Heart left ventricle (tissue), 13 donors: ENCODE data around the gene BUB1.

ENCODE experiments used
- POLR2A ChIP-seq, 2 donors: fragments of 450-650 bp; IDR thresholded peaks; one replicate each; pipeline ENCODE4 v1.6.1; 2017; ENCODE audit warnings: antibody characterized with exemption in 2 of 2, mild to moderate bottlenecking in 2 of 2, moderate library complexity in 2 of 2
- TF ChIP-seq, protein P1 (sequence below), 12 donors: fragments of 200-600 bp; sonication (generic) in 4 of 12; IDR thresholded peaks; one replicate each; pipeline versions ENCODE4 v1.5.0 to v1.8.0; 2018 to 2022; ENCODE audit warnings: antibody characterized with exemption in 12 of 12, mild to moderate bottlenecking in 5 of 12
- donor health status: ischemic (EF 13 %, LVEDD 7.1; RV severe dilation, severe dysfunction).
- donor health status: DM: no; HTN: yes; CAD: no.
- donor health status: DM: no; HTN: no; CAD: no.
- donor health status: ischemic (EF 25% LVEDD 6.9; RV normal size, moderate dysfunction).
- donor health status: ischemic (EF 25% LVEDD 5.7; RV mildly dilated, moderate dysfunction).
- donor health status: ischemic (EF 35%, LVEDD 5.7; RV mildly dilated, moderate dysfunction).
- donor health status: nonischemic (EF 11% LVEDD 7.7; RV severe dilation, severe dysfunction).
- donor health status: DM: yes; HTN: yes; CAD: no.
- donor health status: PGD.
- donor health status: ischemic (EF 29% LVEDD 5.4; RV normal size, mild dysfunction).
- donor health status: nonischemic (EF 23%, LVEDD 6.1; RV moderate dilation, normal function).

DNA sequence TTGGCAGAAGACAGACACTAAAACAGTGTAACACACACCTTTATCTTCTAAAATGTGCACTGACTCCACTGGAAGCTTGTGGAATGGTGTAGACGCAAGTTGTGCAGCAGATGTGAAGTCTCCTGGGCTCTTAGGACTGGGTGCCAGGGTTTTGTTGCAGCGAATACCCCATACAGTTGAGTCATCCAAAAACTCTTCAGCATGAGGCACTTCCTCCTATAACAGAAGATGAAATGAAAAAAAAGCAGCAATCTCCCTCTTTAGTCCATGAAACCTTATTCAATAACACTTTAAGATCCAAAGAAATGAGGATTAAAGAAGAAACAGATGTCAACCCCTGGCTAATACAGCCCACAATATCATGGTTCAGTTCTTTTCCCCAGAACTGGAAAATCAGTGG lies 22.2 kb downstream of the BUB1 start:
- TF ChIP-seq POLR2A (IDR thresholded peaks at IDR 0.05), result no peak
- TF ChIP-seq, protein P1, sequence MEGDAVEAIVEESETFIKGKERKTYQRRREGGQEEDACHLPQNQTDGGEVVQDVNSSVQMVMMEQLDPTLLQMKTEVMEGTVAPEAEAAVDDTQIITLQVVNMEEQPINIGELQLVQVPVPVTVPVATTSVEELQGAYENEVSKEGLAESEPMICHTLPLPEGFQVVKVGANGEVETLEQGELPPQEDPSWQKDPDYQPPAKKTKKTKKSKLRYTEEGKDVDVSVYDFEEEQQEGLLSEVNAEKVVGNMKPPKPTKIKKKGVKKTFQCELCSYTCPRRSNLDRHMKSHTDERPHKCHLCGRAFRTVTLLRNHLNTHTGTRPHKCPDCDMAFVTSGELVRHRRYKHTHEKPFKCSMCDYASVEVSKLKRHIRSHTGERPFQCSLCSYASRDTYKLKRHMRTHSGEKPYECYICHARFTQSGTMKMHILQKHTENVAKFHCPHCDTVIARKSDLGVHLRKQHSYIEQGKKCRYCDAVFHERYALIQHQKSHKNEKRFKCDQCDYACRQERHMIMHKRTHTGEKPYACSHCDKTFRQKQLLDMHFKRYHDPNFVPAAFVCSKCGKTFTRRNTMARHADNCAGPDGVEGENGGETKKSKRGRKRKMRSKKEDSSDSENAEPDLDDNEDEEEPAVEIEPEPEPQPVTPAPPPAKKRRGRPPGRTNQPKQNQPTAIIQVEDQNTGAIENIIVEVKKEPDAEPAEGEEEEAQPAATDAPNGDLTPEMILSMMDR (IDR thresholded peaks at IDR 0.05), result no peak
